HepG2 (cell line): ENCODE data around the gene PCTP. TPM values are rescaled to one million over a fixed set of nuclear protein-coding genes. Genes with fewer than 3 reads are reported as not detected.

ENCODE experiments used
- ARID2 ChIP-seq: sonication (generic); formaldehyde crosslinking; IDR thresholded peaks from 2 replicates; pipeline ENCODE4 v1.8.1; 2022; ENCODE audit warnings: mild to moderate bottlenecking, missing genetic modification reagents, borderline replicate concordance
- CCDC6 ChIP-seq: sonication (generic); formaldehyde crosslinking; IDR thresholded peaks from 2 replicates; pipeline ENCODE4 v1.8.1; 2022; ENCODE audit warnings: mild to moderate bottlenecking, missing genetic modification reagents, moderate library complexity
- ESRRA ChIP-seq: sonication (generic); formaldehyde crosslinking; IDR thresholded peaks from 2 replicates; pipeline ENCODE4 v1.5.1; 2020; ENCODE audit warnings: mild to moderate bottlenecking, low read depth, missing genetic modification reagents
- GTF2F1 ChIP-seq: fragments of 150-350 bp; IDR thresholded peaks from 2 replicates; pipeline ENCODE4 v1.6.1; 2014; ENCODE audit warnings: low read length
- MBNL3 ChIP-seq: fragments of 250-450 bp; sonication (Bioruptor Pico); conservative IDR thresholded peaks from 2 replicates; pipeline ENCODE4 v1.8.0; 2022; ENCODE audit warnings: mild to moderate bottlenecking, inconsistent platforms
- NR1H2 ChIP-seq: sonication (generic); formaldehyde crosslinking; IDR thresholded peaks from 2 replicates; pipeline ENCODE4 v1.8.1; 2022; ENCODE audit warnings: low read depth, missing genetic modification reagents, borderline replicate concordance
- REXO4 ChIP-seq: sonication (generic); formaldehyde crosslinking; IDR thresholded peaks from 2 replicates; pipeline ENCODE4 v1.8.0; 2022; ENCODE audit warnings: missing genetic modification reagents, mild to moderate bottlenecking, borderline replicate concordance
- TBL1XR1 ChIP-seq: fragments of 150-350 bp; IDR thresholded peaks from 2 replicates; pipeline ENCODE4 v1.6.1; 2014; ENCODE audit warnings: borderline replicate concordance, low read length; ENCODE audit not compliant: partially characterized antibody
- ZNF282 ChIP-seq: fragments of 450-650 bp; IDR thresholded peaks from 2 replicates; pipeline ENCODE4 v1.6.1; 2018; ENCODE audit not compliant: partially characterized antibody
- ZNF44 ChIP-seq: sonication (generic); formaldehyde crosslinking; IDR thresholded peaks from 2 replicates; pipeline ENCODE4 v1.5.1; 2020; ENCODE audit warnings: mild to moderate bottlenecking, missing genetic modification reagents
- ZNF891 ChIP-seq: sonication (generic); formaldehyde crosslinking; IDR thresholded peaks from 2 replicates; pipeline ENCODE4 v1.5.0; 2020; ENCODE audit warnings: mild to moderate bottlenecking, missing genetic modification reagents
- polyA plus RNA-seq, 8 experiments: library from polyadenylated mRNA; depleted of rRNA in 3 of 8; stranded (reverse) in 7 of 8; unstranded in 1 of 8; fragments of >200 nt; fragmentation: Illumina TruSeq in 4 of 8; extraction: Trizol in 4 of 8; gene quantifications; 2 replicates each; pipeline versions ENCODE4 v1.2.1 to v1.2.3, GENCODE V29; 2011 to 2016; ENCODE audit warnings: low read depth in 4 of 8, missing spikeins in 1 of 8, mixed read lengths in 1 of 8; ENCODE audit not compliant: insufficient read depth in 1 of 8
- total RNA-seq, 5 experiments: library from RNA; depleted of rRNA; stranded (reverse); fragments of >200 nt; fragmentation: Illumina TruSeq; extraction: Trizol; gene quantifications; 2 replicates each; pipeline ENCODE4 v1.2.3, GENCODE V29; 2016; ENCODE audit warnings: low read depth in 1 of 5
- TF ChIP-seq, protein P1 (sequence below): sonication (generic); formaldehyde crosslinking; IDR thresholded peaks from 2 replicates; pipeline ENCODE4 v1.4.0; 2020; ENCODE audit warnings: mild to moderate bottlenecking, missing genetic modification reagents
- TF ChIP-seq, protein P2 (sequence below): sonication (generic); formaldehyde crosslinking; IDR thresholded peaks from 2 replicates; pipeline ENCODE4 v1.5.0; 2020; ENCODE audit warnings: mild to moderate bottlenecking, missing genetic modification reagents, borderline replicate concordance
- TF ChIP-seq, protein P3 (sequence below): sonication (generic); formaldehyde crosslinking; IDR thresholded peaks from 2 replicates; pipeline ENCODE4 v1.8.0; 2022; ENCODE audit warnings: mild to moderate bottlenecking, missing genetic modification reagents, moderate library complexity
- TF ChIP-seq, protein P4 (sequence below): sonication (generic); formaldehyde crosslinking; IDR thresholded peaks from 2 replicates; pipeline ENCODE4 v1.9.0; 2021; ENCODE audit warnings: mild to moderate bottlenecking, missing genetic modification reagents

The PCTP gene
- total and polyA plus RNA-seq, 2 of the 13 experiments (the other 11 are each of a cell fraction or from before 2014, with no cell fraction given), result 37.1 to 50.7 TPM

DNA sequence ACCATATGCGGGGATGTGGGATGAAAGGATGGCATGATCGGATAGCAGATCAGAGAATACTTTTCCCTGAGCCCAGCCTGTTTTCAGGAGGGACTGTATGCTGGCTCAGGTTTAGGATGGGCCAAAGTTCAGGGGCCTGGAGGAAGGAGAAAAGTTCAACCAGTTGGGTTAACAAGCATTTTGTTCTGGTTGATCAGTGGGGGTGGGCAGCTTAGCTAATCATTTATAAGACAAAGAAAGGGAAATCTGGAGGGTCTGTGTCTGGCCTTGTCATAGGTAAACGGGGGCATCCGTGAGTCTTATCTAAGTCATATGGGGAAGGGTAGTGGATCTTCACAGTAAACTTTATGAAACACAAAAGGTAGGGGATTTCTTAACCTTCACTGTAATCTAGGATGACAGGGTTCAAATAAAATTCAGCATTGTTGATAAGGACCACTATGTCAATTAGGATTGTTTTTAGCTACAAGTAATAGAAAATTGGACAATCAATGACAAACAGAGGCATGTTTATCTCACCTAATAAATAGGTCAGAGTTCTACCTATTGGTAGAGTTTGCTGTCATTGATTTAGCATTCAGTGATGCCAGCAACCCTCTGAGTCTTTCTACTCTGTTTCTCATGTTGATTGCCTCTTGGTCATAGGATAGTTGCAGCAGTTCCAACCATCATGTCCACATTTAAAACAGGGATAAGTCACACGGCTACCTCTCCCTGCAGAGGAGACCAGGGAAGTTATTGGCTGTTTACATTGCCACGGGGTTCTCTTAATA lies 11.4 kb downstream of the PCTP start (continued):
- TF ChIP-seq, protein P1, sequence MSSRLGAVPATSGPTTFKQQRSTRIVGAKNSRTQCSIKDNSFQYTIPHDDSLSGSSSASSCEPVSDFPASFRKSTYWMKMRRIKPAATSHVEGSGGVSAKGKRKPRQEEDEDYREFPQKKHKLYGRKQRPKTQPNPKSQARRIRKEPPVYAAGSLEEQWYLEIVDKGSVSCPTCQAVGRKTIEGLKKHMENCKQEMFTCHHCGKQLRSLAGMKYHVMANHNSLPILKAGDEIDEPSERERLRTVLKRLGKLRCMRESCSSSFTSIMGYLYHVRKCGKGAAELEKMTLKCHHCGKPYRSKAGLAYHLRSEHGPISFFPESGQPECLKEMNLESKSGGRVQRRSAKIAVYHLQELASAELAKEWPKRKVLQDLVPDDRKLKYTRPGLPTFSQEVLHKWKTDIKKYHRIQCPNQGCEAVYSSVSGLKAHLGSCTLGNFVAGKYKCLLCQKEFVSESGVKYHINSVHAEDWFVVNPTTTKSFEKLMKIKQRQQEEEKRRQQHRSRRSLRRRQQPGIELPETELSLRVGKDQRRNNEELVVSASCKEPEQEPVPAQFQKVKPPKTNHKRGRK (CRISPR knock-in tag), result no peak
- no peak for TF ChIP-seq TBL1XR1
- TF ChIP-seq CCDC6 (CRISPR knock-in tag), result no peak
- TF ChIP-seq ESRRA (CRISPR knock-in tag), result peak; percentile 53; the same call in 1 of the 2 replicates
- TF ChIP-seq ZNF891, result no peak
- TF ChIP-seq ARID2 (CRISPR knock-in tag), result no peak
- no peak for TF ChIP-seq MBNL3 (CRISPR knock-in tag)
- TF ChIP-seq, protein P2, sequence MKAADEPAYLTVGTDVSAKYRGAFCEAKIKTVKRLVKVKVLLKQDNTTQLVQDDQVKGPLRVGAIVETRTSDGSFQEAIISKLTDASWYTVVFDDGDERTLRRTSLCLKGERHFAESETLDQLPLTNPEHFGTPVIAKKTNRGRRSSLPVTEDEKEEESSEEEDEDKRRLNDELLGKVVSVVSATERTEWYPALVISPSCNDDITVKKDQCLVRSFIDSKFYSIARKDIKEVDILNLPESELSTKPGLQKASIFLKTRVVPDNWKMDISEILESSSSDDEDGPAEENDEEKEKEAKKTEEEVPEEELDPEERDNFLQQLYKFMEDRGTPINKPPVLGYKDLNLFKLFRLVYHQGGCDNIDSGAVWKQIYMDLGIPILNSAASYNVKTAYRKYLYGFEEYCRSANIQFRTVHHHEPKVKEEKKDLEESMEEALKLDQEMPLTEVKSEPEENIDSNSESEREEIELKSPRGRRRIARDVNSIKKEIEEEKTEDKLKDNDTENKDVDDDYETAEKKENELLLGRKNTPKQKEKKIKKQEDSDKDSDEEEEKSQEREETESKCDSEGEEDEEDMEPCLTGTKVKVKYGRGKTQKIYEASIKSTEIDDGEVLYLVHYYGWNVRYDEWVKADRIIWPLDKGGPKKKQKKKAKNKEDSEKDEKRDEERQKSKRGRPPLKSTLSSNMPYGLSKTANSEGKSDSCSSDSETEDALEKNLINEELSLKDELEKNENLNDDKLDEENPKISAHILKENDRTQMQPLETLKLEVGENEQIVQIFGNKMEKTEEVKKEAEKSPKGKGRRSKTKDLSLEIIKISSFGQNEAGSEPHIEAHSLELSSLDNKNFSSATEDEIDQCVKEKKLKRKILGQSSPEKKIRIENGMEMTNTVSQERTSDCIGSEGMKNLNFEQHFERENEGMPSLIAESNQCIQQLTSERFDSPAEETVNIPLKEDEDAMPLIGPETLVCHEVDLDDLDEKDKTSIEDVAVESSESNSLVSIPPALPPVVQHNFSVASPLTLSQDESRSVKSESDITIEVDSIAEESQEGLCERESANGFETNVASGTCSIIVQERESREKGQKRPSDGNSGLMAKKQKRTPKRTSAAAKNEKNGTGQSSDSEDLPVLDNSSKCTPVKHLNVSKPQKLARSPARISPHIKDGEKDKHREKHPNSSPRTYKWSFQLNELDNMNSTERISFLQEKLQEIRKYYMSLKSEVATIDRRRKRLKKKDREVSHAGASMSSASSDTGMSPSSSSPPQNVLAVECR (CRISPR knock-in tag), result peak; percentile 31; the same call in 1 of the 2 replicates
- no peak for TF ChIP-seq REXO4 (CRISPR knock-in tag)
- TF ChIP-seq, protein P3, sequence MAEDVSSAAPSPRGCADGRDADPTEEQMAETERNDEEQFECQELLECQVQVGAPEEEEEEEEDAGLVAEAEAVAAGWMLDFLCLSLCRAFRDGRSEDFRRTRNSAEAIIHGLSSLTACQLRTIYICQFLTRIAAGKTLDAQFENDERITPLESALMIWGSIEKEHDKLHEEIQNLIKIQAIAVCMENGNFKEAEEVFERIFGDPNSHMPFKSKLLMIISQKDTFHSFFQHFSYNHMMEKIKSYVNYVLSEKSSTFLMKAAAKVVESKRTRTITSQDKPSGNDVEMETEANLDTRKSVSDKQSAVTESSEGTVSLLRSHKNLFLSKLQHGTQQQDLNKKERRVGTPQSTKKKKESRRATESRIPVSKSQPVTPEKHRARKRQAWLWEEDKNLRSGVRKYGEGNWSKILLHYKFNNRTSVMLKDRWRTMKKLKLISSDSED, result no peak
- TF ChIP-seq NR1H2, result no peak
- no peak for TF ChIP-seq ZNF44
- no peak for TF ChIP-seq ZNF282
- TF ChIP-seq, protein P4, sequence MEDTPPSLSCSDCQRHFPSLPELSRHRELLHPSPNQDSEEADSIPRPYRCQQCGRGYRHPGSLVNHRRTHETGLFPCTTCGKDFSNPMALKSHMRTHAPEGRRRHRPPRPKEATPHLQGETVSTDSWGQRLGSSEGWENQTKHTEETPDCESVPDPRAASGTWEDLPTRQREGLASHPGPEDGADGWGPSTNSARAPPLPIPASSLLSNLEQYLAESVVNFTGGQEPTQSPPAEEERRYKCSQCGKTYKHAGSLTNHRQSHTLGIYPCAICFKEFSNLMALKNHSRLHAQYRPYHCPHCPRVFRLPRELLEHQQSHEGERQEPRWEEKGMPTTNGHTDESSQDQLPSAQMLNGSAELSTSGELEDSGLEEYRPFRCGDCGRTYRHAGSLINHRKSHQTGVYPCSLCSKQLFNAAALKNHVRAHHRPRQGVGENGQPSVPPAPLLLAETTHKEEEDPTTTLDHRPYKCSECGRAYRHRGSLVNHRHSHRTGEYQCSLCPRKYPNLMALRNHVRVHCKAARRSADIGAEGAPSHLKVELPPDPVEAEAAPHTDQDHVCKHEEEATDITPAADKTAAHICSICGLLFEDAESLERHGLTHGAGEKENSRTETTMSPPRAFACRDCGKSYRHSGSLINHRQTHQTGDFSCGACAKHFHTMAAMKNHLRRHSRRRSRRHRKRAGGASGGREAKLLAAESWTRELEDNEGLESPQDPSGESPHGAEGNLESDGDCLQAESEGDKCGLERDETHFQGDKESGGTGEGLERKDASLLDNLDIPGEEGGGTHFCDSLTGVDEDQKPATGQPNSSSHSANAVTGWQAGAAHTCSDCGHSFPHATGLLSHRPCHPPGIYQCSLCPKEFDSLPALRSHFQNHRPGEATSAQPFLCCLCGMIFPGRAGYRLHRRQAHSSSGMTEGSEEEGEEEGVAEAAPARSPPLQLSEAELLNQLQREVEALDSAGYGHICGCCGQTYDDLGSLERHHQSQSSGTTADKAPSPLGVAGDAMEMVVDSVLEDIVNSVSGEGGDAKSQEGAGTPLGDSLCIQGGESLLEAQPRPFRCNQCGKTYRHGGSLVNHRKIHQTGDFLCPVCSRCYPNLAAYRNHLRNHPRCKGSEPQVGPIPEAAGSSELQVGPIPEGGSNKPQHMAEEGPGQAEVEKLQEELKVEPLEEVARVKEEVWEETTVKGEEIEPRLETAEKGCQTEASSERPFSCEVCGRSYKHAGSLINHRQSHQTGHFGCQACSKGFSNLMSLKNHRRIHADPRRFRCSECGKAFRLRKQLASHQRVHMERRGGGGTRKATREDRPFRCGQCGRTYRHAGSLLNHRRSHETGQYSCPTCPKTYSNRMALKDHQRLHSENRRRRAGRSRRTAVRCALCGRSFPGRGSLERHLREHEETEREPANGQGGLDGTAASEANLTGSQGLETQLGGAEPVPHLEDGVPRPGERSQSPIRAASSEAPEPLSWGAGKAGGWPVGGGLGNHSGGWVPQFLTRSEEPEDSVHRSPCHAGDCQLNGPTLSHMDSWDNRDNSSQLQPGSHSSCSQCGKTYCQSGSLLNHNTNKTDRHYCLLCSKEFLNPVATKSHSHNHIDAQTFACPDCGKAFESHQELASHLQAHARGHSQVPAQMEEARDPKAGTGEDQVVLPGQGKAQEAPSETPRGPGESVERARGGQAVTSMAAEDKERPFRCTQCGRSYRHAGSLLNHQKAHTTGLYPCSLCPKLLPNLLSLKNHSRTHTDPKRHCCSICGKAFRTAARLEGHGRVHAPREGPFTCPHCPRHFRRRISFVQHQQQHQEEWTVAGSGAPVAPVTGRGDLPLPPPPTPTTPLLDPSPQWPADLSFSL (CRISPR knock-in tag), result no peak
- TF ChIP-seq GTF2F1, result no peak
